SK-N-MC (cell line): ENCODE data around the gene THG1L.

Experiments
- EZH2 ChIP-seq: fragments of 200-600 bp; sonication (generic); IDR thresholded peaks from one replicate; pipeline ENCODE4 v1.6.1; 2017; ENCODE audit warnings: antibody characterized with exemption
- POLR2AphosphoS5 ChIP-seq: IDR thresholded peaks from 2 replicates; pipeline ENCODE4 v1.6.1; 2012; ENCODE audit warnings: mild to moderate bottlenecking, low read depth, low read length, borderline replicate concordance

DNA sequence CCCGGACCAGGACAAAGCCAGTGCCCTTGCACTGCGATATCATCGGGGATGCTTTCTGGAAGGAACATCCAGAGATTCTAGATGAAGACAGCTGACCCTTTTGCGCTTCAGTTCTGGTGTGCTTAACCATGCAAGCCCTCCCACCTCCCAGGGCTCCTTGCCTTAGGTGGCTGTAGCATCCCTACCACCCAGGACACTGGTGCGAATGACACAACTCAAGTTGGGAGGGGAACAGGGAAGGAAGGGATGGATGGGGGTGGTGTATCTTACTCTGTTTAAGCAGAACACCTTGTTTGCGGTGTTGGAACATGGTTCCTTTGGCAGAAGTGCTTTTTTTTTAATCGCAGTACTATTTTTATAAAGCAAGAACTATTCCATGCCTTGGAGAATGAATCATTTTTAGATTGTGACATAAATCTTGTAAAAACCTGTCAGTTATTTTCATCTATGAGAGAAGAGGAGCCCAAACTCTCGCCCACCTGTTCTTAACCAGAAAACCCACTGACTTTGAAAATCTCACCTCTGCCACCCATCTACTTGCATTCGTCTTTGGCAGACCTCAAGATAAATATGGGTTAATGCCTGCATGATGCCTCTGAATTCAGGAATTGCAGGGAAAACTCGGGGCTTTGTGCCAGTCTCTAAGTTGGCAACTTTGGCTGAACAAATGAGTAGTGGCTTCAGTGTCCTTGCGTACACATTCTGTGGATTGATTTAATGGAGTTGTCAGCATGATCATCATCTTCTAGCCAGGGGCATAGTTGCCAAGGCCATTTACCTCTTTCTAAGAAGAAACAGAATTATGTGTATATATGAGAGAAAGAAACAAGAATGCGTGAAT is 8.4 kb downstream of the THG1L start:
- TF ChIP-seq POLR2AphosphoS5 = no peak
- no peak for TF ChIP-seq EZH2
